Inflammatory macrophage treated with lipopolysaccharide for 1 hour (primary cell): ENCODE results near the gene KLHL29.

Experiments used
- DNase-seq, 2 donors: peaks; one replicate each; pipeline ENCODE4 v3.0.0-alpha.2; 2020 to 2022

Gene KLHL29

GRCh38 chr2:23753291-23754010 is 368.5 kb downstream of the KLHL29 start:
- DNase-seq = no peak

GRCh38 chr2:23754970-23755369 is 370.0 kb downstream of the KLHL29 start:
- DNase-seq = no peak

GRCh38 chr2:23756593-23757292 is 371.8 kb downstream of the KLHL29 start:
- DNase-seq = no peak

GRCh38 chr2:23757686-23758433 is 372.9 kb downstream of the KLHL29 start:
- peak; percentile 64 to 71 for DNase-seq
